HT1080 (cell line): Measurements from ENCODE around the gene CRACR2A. TPM values are rescaled to one million over a fixed set of nuclear protein-coding genes. Genes with fewer than 3 reads are reported as not detected.
A peak's percentile ranks its signal among the peaks of the same experiment; 100 is the strongest.

Experiments used
- DNase-seq: peaks from one replicate; pipeline ENCODE4 v3.0.0-alpha.2; 2015; ENCODE audit warnings: low read depth
- total RNA-seq: library from RNA; depleted of rRNA; stranded (reverse); fragments of >200 nt; shearing (Covaris generic); gene quantifications from 2 replicates; pipeline ENCODE4 v1.2.3, GENCODE V29; 2014

CRACR2A gene
- total RNA-seq, 1 experiment from 2014 or later: 29.8 TPM

GRCh38 chr12:3651585-3652424 is 101.1 kb downstream of the CRACR2A start:
- DNase-seq: no peak

- no peak for DNase-seq
These were observed 105.4 kb downstream of the CRACR2A start for GRCh38 chr12:3647504-3647903.

DNA sequence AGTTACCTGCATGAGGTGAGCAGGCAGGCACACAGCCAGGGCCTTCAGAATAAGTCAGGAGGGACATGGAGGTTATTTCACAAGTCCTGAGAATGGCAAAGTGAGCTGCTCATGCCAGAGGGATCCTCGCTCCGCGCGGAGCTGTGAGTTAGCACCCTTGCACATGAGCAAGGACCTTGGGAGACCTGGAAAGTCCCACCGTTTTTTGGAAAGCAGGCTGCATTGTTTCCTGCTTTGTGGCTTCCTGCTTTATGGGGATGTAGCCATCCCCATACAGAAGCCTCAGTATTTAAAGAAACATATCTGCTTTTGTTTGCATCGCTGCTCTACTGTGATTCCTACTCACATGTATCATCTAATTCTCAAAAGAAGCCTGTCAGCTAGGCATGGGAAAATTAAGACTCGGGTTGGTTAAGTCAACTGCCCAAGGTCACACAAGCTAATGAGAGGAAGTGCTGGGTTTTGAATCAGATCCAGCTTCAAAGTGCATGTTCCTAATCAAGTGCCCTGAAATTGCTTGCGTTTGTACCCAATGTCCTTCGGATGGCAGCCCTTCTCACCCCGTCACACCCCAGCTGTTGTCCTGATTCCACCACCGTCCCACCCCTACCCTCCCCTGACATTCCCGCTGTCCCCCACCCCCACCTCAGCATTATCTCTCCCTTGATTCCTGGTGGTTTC is 106.2 kb downstream of the CRACR2A start:
- DNase-seq: no peak

DNA sequence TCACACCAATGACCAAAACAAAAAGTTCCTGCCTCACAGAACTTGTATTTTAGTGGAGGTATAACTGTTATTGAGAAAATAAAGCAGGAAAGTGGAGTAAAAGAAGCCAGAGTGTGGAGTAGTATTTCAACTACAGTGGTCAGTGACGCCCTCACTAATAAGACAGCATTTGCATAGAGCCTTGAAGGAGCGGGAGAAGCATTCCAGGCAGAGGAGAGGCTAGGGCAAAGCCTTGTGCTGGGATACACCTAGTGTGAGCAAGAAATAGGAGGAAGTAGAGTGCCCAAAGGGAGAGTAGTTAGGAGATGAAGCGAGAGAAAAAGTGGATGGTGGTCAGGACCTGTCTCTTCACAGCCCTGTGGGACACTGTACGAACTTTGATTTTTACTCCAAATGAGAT is 107.8 kb downstream of the CRACR2A start:
- no peak for DNase-seq

GRCh38 chr12:3644104-3644503 is 108.8 kb downstream of the CRACR2A start:
- DNase-seq: no peak

- peak; percentile 89 for DNase-seq
These were observed 111.4 kb downstream of the CRACR2A start for GRCh38 chr12:3641428-3642018.

DNA sequence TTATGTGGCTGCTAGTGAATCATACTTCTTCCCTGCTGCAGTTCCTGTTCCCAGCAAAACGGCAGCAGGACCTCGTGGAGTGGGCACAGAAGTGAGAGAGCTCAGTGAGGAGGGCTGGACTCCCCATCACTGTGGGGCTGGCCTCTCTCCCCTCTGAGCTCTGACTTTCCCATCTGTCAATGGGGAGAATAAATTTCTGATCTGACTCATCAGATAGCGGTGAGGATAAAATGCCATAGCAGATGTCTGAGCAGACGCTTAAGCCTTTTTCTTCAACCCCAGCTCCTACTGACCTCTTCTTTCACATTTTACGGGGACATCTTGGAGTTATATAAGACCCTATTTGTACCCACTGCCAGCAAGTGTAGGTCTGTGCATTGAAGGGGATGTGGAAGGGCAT is 116.6 kb downstream of the CRACR2A start:
- no peak for DNase-seq

DNA sequence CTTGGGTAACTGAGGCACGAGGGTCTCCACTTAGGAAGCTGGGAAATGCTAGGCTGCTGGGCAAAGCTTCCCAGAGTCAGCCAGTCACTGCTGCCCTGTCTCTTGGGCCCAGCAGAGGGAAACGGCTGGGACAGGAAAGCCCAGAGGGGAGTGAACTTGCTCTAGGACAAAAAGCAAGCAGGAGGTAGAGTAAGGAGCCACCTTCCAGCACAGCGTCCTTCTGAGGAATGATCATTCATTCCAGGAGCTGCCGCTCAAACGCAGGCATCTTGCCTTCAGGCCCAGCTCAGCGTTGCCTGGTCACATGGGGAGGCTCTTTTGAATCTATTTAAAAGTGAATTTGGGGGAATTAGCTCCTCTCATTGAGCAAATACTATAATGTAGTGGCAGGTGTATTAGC is 118.6 kb downstream of the CRACR2A start:
- no peak for DNase-seq

DNA sequence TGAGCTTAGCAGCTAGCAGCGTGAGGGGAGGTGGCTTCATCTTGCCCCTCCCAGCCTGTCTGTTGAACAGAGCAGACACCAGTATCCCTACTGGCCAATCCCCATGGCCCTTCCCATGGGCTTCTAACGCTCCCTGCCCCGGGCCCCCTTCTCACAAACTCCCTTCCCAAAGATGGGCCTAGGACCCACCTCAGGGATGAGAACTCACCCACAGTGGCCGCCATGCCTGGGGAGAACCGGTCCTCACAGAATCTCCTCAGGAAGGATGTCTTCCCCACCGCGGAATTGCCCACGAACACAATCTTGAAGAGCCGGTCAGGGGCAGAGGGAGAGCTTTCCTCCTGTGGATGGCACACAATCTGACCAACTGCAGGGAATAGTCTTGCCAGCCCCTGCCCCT is 119.5 kb downstream of the CRACR2A start:
- DNase-seq: no peak

- DNase-seq: no peak
These were observed 120.2 kb downstream of the CRACR2A start for GRCh38 chr12:3632754-3633153.

DNA sequence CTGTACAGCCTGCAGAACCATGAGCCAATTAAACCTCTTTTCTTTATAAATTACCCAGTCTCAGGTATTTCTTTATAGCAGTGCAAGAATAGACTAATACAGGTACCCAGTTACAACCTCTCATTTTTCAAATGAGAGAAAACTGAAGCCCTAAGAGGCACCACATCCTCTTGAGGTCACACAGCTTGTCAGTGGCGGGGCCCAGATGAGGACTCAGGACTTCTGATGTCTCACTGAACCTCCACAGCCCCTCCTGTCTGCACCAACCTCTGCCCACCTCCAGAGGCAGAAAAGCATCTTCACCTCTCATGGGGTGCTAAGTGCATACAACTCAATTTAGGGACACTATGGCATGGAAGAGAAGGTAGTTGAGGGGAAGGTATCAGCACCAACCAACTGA is 120.7 kb downstream of the CRACR2A start:
- DNase-seq: no peak

- no peak for DNase-seq
These were observed 121.2 kb downstream of the CRACR2A start for GRCh38 chr12:3631759-3632158.

DNA sequence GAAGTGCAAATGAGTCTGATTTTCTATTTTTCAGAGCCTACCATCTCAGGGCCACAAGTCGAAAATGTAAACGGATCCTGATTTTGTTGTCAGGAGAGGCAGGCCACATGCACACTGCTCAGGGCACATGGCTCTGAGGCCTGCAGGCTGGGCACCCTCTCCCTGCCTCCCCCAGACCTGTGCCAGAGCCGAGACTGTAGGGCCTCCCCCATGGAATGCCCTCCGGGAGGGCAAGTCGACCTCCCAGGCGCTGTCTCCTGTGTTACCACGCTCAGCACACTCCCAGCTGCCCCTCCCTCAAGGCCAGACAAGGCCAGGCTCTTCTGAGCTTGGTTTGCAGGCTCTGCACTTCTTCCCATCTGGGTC is 121.7 kb downstream of the CRACR2A start:
- DNase-seq: no peak

DNA sequence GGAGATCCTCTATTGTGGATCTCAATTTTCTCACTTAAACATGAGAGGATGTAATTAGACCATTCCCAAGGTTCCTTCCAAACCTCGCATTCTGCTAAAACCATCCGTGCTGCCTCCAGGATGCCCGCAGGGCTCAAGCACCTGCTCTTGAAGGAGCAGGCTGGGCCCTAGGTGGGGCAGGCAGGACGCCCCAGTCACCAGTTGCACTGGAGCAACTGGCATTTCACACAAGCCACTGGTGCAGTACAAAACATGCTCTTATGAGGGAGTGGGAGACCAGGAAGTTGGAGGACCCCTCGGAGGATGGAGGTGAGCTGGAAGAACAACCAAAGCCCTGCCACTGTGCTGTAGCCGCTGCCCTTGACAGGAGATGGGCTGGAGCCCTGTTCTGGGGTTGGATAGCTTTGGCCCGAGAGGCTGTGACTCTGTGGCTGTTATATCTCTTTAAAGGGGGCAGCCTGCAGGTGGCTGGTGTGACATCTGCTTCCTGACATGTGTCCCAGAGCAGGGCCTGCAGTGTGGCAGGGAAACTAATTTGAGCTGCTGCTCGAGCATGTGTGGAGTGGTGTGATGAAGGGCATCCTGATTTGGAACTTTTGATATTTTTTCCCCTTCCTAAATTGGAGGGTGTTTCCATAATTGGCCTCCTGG is 122.2 kb downstream of the CRACR2A start:
- no peak for DNase-seq

GRCh38 chr12:3630111-3630510 is 122.8 kb downstream of the CRACR2A start:
- no peak for DNase-seq

DNA sequence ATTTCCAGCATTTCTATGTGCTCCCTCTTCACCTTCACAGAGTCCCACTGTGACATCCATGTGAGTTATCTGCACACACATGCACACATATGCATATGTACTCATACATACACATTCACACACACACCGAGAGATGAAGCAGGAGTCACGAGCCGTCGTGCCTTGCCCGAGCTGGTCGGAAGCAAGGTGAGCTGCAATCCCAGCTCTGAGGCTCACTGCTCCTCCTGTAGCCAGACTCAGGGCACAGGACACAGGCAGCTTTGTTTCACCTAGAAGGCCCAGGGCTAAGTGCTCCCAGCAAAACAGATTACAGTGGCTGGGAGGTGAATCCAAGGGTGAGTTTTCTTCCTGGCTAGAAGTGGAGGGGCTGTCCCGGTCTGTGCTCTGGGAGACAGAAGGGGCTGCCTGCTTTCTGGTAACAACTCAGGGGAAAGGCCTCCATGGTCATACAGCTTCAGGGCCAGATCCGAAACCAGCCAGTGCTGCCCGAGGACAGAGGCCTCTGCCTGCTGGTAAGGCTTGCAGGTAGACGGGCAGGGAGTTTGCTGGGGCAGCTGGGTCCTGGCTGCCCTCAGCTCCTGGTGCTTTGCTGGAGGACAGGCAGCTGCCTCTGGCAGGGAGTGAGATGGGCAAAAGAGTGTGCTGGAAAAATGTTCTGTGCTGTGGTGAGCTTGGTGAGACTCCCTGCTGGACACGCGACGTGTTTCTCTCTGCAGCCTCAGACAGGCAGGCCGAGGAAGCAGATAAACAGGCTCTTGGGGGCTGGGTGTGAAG is 123.7 kb downstream of the CRACR2A start:
- DNase-seq: no peak

- no peak for DNase-seq
These were observed 124.3 kb downstream of the CRACR2A start for GRCh38 chr12:3628629-3629028.

GRCh38 chr12:3627336-3627735 is 125.6 kb downstream of the CRACR2A start:
- DNase-seq: no peak

GRCh38 chr12:3624273-3624672 is 128.6 kb downstream of the CRACR2A start:
- no peak for DNase-seq

- no peak for DNase-seq
These were observed 129.9 kb downstream of the CRACR2A start for GRCh38 chr12:3622822-3623690.
